HK-2 (cell line): ENCODE data around the gene PUM2.
"Not testable (repeated sequence)": the region's sequence is repeated elsewhere in the genome, so short reads cannot be mapped to it uniquely, and the experiment has no call there.

Source experiments
- DNase-seq: peaks from one replicate; pipeline ENCODE4 v3.0.0-alpha.2; 2018; ENCODE audit not compliant: unreplicated experiment

Gene PUM2

DNA sequence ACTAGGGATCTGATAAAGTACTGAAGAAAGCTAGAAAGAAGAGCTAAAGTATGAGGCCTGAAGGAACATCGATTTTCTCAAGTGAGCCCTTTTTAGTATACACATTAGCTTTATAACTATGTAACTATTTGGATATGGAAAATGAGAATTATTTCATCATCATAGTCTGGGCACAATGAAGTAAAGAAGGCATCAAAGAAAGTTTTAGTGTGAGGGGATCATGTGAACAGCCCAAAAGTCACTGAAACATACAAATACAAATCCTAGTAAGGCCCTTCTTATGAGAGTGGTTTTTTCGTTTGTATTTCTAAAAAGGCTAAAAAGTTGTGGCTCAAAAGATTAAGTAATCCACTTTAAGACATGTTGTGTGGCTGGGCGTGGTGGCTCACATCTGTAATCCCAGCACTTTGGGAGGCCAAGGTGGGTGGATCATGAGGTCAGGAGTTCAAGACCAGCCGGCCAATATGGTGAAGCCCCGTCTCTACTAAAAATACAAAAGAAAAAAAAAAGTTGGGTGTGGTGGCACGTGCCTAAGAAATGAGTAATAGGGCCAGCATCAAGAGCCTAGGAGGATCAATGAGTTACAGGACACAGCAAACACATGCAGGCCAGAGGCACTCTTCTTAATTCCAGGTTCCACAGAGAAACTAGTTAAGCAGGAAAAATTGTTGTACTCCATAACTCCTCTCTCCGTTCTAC is 61.9 kb downstream of the PUM2 start:
- no peak for DNase-seq

DNA sequence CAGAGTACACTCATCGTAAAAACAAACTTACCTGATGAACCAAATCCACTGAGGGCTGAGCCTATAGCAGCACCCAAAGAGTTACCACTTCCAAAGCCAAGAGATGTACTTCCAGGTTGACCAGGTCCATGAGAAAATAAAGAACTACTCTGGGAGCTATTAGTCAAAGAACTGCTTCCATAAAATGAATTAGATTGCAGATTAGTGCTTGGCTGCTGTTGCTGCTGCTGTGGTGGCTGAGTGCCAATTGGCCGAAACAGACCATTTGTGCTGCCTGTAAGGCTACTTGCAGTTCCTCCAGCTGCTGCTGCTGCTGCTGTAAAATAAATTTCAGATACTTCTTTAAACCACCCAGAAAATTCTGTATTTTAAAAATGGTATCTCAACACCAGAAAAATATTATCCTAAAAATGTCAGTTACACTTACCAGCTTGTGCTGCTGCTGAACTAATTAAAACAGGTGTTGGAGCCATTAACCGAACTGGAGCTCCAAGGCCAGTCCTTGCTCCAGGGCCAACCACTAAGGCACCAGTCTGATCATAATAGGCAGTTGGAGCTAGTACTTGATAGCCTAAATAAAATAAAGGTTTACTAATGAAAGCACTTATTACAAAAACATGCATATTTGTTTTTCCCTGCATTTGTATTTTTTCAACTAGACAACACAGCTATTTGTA is 67.6 kb downstream of the PUM2 start:
- DNase-seq: no peak

DNA sequence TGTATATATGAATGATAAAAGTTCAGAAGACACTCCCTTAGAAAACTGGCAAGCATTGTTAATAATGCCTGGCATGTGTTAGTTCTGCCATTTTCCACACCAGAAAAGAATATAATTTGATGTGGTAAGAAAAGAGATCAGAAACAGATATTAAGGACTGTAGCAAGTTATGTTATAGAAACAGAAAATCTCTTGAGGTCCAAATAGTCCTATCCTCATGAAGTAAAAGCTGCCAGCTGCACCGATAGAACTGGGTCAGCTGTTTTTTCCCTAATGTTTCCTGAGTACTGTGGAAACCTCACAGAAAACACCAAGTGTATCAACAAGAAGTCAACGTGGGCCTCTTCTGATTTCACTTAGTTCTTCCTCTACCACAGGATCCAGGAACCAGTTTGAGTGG is 68.8 kb downstream of the PUM2 start:
- no peak for DNase-seq

DNA sequence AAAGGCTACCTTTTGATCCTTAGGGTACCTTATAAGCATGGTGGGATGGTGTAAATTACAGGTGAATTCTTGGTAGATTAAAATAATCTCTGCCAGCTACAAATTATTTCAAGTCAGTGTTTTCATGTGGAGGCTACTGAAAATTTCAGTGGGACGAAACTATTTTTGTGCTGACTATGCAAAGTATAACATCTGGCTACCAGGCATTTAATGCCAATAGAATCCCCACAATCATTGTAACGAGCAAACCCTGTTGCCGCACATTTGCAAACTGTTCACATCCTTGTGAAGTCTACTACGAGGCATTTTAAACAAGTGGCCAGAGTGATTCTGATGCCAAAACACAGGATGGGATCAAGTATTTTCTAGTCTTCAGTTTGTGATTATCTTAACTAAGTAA is 77.6 kb downstream of the PUM2 start:
- DNase-seq: no peak

DNA sequence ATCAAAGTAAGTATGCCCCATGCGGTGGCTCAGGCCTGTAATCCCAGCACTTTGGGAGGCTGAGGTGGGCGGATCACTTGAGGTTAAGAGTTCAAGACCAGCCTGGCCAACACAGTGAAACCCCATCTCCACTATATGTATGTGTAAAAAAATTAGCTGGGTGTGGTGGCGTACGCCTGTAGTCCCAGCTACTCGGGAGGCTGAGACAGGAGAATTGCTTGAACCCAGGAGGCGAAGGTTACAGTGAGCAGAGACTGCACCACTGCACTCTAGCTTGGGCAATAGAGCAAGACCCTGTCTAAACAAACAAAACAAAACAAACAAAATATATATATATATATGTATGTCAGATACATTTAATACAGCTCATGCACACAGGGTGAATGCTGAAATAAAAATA is 82.3 kb downstream of the PUM2 start:
- DNase-seq: not testable (repeated sequence)

DNA sequence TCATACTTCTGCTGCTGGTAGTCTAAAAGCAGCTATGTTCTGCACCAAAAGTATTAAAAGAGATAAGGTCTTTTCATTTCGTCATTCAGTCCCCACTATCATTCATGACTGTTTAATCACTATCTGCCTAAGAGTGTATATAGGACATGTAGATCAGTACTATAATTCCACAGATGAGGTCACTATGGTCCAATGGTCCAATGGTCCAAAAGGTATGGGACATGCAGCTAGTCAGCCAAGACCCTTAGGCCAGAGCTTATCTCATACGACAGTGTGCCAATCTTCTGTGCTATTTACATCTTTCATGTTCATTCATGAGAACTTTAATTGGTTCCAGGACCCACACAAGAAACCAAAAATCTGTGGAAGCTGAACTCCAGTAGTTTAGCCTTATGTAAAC is 83.1 kb downstream of the PUM2 start:
- DNase-seq: no peak

DNA sequence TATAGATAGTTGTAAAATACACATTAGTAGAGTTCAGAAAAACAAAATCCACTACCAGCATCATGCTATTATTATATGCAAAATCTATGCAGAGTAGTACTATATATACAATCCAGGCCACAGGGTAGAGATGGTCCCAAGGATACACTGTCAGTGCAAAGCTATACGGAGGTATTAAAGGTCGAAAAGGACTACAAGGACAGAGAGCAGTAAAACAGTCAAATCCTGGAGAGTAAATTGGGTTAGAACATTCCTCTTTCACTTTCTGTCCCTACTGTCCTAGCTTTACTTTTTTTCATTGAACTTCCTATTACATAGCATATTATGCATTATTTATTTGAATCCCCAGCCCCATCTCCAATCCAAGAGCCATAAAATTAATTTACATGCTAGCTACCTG is 86.0 kb downstream of the PUM2 start:
- DNase-seq: no peak

DNA sequence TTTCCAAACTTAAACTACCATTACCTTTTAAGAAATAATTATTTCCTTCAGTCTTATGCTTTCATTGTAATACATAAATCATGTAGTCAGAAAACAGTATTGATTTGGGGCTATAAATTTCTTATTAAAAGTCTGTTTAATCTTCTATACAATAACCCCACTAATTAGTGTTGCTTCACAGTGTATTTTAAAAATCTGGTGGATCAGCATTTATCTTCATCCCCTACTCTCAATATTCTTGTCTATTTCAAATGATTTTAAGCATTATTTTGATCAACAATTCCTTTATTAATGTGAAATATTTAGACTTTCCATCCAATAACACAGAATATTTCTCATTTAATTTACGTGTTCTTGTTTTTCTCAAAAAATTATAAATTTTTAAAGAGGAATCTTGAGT is 93.2 kb downstream of the PUM2 start:
- no peak for DNase-seq

DNA sequence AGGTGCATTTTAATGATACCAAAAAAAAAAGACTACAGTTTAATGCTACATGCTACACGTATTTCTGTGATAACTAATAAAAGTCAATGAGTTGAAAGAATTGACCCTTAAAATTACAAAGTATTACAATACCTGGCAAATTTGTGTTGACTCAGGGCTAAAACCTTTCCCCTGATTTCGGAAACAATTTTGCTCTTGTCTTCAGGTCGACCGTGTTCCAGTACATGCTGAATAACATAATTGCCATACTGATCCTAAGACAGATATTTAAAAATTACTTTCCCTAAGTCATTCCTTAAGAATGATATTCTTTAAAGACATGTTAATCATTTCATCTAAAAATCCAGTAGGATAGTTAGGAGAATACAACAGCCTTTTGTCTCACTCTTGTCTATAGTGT is 95.9 kb downstream of the PUM2 start:
- DNase-seq: no peak

DNA sequence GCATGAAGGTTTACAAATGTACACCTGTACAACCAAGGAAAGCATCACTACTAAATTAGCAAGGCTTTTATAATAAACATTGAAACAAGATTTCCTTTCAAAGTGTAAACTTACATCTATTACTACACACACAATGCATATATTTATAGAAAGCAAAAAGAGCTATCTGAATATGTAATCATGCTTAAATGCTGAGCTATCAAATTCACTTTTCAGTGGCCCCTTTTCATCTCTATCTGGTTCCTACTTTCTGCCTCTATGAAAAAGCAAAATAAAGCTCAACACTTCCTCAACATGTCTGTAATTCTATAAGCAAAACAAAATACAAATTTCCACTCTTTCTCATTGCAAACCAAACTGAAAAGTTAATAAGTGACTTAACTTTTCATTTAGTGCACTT is 100.2 kb downstream of the PUM2 start:
- DNase-seq: no peak

DNA sequence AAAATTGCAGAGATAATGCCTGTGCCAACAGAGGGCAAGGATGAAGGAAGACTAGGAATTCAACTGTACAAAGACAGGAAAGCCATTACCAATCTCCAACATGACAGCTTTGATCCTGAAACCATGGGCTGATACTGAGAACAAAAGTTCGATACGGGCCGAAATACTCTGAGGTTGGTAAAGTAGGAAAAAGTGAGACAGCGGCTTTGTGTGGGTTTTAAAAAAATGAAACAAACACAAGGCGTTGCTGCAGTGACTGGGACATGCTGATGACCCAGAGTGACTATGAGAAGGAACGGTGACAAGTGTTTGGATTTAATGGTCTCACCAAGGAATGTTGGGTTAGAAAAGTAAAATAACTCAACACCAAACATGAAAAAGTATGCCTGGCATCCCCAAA is 101.5 kb downstream of the PUM2 start:
- DNase-seq: no peak

DNA sequence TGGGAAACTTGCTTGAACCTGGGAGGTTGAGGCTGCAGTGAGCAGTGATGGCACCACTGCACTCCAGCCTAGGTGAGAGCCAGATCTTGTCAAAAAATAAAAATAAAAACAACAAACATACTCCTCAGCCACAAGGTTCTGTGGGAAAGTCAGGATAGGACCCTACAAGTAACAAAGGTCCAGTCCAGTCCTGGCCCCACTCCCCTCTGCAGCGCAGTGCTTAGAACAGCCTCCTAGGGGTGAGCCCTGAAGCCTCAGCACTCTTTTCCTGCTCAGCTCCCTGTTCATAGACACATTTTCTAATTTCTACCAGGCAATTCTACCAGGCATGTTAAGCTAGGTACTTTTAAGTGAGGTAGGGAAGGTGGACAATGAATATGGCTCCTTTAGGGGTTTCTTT is 103.6 kb downstream of the PUM2 start:
- DNase-seq: no peak

DNA sequence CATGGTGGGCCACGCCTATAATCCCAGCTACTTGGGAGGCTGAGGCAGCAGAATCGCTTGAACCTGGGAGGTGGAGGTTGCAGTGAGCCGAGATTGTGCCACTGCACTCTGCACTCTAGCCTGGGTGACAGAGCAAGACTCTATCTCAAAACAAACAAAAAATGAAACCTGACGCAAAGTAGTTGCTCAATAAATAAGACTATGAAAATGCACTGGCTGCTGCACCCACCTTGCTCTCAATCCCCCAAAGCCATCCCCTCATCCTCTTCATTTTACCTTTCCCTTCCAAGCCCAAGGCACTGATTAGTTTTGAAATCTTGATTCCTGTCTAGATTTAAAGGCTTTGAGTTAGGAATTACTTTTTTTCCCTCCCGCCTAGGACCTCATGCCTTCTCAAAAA is 107.0 kb downstream of the PUM2 start:
- DNase-seq: not testable (repeated sequence)

DNA sequence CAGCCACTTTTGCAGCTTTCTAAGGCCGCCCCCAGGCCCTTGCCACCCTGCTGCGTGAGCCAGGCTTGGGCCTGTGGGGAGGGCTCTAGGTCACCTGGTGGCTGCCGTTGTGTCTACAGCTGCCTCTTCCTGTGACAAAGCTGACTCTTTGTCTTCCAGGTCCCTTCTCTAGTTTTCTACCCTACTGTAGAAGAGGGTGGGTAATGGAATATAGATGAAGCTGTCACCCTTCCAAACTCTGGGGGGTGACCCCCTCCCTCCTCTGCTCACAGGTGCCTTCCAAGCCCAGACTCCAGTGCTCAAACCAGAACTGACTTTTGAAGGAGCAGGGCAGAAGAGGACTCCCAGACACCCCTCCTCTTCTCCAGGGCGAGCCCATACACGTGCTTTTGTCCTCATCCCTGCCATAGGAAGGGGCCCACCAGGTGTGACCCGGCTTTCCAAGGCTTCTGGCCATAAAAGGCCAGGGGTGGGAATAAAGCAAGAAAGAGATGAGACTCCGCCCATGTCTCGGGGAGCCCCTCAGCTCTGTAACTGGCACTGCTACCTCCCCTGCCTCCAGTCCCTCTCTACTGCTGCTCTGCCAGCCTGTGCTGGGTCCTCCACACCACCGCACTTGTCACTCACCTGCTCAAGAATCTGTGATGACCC is 107.8 kb downstream of the PUM2 start:
- DNase-seq: no peak

DNA sequence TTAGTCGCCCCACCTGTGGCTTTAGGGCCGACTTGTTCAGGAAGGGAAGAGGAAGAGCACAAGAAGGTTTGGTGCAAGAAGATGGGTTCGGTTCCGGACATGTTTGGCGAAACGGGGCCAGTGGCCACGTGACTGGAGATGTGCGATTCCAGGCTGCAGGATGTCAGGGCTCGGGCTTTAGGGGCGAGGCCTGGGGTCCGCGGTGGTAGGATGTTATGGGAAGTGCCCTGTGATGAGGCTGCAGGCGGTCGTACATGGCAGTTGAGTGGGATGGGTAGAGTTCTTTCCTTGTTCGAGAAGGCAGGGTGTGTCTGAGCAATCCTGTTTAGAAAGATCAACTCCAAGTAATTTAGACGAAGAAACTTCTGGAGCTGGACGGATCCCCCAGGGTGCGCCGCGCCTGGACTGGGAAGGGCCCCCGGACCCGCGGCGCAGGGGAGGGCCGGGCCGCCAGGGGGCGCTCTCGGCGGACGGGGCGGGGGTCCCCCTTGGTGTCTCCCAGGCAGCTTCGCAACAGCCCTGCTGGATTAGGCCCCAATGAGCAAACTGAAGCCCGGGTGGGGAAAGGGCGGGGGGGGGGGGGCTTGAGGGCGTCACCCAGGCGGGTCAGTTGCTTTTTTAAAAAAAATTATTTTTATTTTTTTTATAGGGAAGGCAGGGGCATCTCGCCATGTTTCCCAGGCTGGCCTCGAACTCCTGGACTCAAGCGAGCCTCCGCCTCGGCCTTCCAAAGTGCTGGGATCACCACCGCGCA is 108.5 kb downstream of the PUM2 start:
- DNase-seq: no peak

DNA sequence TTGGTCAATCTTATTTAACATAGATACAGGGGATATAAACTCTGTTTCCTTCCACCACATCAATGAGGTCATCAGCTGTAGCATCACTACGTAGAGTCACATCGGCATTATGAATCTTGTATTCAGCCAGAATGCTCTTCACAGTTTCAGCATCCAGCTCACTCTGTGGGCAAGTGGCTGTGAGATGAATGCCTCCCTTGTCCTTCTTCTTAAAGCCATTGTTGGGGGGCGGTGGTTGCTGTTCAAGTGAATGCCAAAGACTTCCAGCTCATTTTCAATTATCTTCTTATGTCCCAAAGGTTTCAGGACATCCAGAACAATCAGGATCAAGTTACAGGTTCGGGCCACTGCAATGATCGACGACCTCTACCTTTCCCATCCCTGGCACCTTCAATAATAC is 110.4 kb downstream of the PUM2 start:
- not testable (repeated sequence) for DNase-seq

DNA sequence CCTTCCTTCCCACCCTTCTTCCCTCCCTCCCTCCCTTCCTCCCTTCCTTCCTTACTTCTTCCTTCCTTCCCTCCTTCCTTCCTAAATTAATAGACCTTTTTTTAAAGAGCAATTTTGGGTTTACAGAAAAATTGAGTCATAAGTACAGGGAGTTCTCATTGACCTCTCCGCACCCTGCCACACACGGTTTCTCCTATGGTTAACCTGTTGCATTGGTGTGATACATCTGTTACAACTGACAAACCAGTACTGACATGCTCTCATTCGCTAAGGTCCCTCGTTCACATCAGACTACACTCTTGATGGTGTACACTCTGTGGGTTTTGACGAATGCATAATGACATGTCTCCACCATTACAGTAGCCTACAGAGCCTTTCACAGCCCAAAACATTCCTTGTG is 114.1 kb downstream of the PUM2 start:
- DNase-seq: no peak

DNA sequence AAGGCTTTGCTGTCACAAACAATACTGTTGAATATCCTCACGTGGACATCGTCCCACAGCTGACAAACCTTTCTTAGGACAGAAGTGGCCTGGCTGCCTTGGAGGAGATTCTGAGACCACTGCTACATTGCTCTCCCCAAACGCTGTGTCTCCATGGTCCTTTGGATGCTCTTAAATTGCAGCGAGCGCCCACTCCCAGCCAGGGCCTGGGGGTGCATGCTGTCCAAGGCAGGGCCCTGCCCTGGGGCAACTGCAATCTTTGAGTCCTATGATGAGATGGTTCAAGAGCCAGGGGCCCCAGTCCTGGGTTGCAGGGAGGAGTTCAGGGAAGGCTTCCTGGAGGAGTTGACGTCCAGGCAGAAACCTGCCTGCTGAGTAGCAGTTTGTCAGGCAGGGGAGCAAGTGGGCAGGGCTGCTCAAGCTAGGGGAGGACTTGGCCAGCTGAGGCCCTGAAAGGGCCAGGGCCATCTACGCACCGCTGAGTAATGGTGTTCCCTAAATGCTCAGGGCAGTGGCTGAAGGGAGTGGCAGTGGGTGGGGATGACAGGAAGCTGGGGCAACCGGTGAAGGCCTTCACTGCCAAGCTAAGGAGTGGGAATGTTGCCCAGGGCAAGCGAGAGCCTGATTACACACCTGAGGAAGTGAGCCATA is 114.9 kb downstream of the PUM2 start:
- DNase-seq: no peak

DNA sequence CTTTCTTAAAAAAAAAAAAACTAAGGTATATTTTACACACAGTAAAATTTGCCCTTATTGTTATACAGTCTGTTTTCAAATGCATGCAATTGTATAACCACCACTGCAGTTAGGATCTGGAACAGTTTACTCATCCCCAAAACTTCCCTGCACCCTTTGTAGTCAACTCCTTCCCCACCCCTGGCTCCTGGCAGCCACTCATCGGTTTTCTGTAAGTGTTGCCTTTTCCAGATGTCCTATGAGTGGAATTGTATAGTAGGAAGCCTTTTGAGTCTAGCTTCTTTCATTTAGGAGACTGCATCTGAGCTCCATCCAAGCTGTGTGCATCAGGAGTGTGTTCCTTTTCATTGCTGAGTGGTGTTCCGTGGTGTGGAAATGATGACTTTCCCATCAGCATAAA is 116.0 kb downstream of the PUM2 start:
- DNase-seq: not testable (repeated sequence)

DNA sequence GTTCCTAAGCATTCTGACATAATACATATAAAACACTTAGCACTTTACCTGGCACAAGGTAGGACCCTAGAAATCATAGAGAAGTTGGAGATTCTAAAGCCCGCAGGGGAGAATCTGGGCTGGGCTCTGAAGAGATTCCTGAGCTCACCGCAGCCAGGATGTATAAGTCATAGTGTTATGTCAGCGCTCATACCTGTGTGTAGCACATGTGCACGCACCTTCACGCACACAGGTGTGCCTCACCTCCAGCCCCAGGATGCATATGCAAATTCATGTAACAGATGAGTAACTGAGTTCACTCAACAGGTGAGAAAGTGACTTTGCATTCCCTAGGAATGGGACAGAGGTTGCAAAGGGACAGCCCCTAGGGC is 117.8 kb downstream of the PUM2 start:
- DNase-seq: no peak

DNA sequence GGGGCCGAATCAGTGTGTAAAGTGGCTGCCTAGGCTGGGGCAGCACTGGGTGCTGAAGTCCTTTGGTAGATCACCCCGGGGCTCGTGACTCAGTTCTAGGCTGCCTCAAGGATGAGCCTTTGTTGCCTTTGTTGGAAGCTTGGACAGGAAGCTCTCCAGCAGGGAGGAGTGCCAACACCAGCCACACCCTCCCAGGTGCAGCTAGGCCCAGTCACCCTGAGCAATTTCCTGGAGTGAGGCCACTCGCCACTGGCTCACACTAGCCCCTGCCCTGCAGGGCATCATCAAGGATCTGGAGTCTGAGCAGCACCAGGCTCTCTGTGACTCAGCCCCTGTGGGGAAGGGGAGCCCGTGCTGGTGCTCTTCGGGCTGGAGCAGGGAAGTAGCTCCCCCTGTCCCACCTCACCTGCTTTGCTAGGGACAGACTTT is 119.0 kb downstream of the PUM2 start:
- DNase-seq: peak; percentile 86

DNA sequence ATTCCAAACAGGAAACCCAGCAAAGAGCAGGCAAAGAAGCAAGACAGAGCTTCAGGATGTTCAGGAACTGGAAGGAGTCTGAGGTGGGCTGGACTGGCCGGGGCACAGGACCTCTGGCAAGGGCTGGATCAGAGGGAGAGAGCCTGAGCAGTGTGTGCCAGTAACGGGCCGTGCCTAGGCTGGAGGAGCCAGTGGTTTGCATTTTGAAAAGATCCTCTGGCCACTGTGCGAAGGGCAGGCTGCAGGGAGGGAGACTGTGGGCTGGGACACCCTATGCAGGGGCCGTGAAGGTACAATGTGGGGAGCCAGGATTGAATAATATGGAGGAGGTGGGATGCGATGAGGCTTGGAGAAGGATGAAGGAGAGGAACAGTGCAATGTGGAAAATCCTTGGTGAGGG is 119.5 kb downstream of the PUM2 start:
- DNase-seq: no peak
